H1 (cell line): ENCODE results near the gene CYP46A1.

Experiments used
- CTCF ChIP-seq, 3 experiments: IDR thresholded peaks; 1 replicate in 2 of 3; 2 replicates in 1 of 3; pipeline versions ENCODE4 v1.5.1 to v1.6.1; 2011; ENCODE audit warnings: low read length in 3 of 3, mild to moderate bottlenecking in 3 of 3, inconsistent platforms in 2 of 3, low read depth in 1 of 3, moderate library complexity in 1 of 3; ENCODE audit not compliant: insufficient read depth in 1 of 3; ENCODE audit errors: control extremely low read depth in 1 of 3
- POLR2A ChIP-seq, 2 experiments: IDR thresholded peaks; 1 replicate in 1 of 2; 2 replicates in 1 of 2; pipeline ENCODE4 v1.6.1; 2011; ENCODE audit warnings: low read depth in 2 of 2, low read length in 2 of 2, mild to moderate bottlenecking in 2 of 2; ENCODE audit errors: control extremely low read depth in 1 of 2
- RNF2 ChIP-seq: fragments of 200-900, 300-1000 bp; sonication (generic); IDR thresholded peaks from 2 replicates; pipeline ENCODE4 v1.7.1; 2016; ENCODE audit warnings: borderline replicate concordance, low read depth, mild to moderate bottlenecking, antibody characterized with exemption, low read length; ENCODE audit not compliant: poor library complexity, severe bottlenecking; ENCODE audit errors: missing control alignments
- TBP ChIP-seq: IDR thresholded peaks from 2 replicates; pipeline ENCODE4 v1.6.1; 2011; ENCODE audit warnings: low read depth, low read length, improper control_type of control experiment

- no peak for TF ChIP-seq RNF2
- no peak for TF ChIP-seq CTCF (IDR thresholded peaks at IDR 0.05; ENCODE audit: control extremely low read depth in 1 of 3, insufficient read depth in 1 of 3, low read depth in 1 of 3, low read length in 3 of 3)
- no peak for TF ChIP-seq POLR2A (IDR thresholded peaks at IDR 0.05; ENCODE audit: control extremely low read depth in 1 of 2, low read depth in 2 of 2, low read length in 2 of 2)
- TF ChIP-seq TBP = no peak
These were observed 57.3 kb downstream of the CYP46A1 start for GRCh38 chr14:99741227-99741976.
